ENCODE measurements around the gene C20orf141.
"Not testable (repeated sequence)": the region's sequence is repeated elsewhere in the genome, so short reads cannot be mapped to it uniquely, and the experiment has no call there.

Gene C20orf141

DNA sequence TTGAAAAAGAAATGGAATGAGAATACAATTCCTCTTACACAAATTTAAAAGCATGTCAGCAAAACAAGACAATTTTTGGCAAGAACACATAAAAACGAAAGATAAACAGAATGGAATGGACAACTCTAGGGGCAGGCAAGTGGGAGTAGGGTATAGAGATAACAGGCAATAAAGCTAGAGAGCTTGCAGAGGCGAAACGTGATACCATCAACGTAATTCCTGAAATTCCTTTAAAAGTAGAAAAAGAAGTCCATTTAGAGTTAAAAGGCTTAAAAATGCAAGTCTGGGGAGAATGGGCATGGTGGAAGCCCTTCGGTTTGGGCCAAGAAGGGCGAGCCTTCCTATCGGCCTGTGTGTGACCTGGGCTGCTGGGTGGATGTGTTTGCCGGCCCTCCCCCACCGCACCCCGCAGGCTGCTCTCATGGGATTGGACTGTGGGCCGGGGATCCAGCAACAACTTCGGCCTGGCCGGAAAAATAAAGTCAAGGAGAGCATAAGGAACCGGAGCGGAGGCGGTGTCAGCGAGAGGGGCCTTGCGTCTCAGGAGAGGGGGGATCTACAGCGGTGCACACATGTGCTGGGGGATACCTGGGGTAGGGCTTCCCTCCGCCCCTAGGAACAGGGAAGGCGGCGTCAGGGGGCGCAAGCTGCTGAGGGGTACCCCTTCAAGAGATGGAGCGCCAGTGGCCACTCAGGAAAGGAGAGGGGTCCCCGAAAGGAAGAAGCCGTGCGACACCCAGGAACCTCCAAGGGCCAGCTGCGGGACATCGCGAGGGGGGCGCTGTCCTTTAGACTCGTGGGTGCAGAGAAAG is 5.5 kb downstream of the C20orf141 start:
- in situ Hi-C loops (cut with MboI; ENCODE audit: low sequenced_read_pairs), result no loop called here

DNA sequence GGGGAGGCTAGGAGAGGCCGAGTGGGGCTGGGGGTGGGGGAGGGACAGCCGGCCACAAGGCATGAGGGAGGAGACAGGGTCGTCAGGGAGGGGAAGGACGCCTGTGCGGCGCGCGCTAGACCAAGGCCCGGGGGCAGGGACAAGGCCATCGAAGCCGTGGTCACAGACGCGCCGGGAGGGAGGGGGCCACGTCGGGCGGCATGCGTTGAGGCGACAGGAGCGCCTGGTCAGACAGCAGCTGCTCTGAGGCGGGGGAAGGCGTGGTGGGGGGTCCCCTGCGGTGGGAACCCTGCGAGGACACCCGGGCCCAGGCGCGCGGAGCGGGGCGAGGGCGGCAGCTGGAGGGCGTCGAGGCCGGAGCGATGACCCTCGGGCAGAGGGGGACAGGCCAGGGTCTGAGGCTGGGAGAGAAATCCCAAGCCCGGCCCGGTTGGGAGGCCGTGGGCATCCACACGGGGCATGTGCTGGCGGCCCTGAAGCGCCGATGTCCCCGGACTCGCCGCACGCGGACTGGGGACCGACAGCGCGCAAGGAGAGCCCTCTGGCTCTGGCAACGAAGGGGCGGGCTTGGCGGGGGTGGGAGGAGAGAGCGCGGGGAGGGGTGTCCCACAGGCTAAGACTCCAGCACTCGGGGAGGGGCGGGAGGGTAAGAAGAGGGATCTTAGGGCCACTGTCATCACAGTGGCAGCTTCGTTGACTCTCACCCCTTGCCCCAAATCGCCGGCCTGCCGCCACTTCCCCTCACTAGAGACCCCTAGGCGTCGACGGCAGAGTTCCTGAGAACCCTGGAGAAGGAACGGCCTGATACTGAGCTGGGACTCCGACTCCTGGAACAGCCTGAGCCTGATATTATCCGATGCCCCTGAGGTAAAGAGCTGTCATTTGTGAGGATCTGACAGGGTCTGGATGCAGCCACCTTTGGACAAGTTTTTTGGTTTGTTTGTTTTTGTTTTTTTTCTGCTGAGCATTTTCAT is 6.4 kb downstream of the C20orf141 start:
- in situ Hi-C loops (cut with MboI; ENCODE audit: low sequenced_read_pairs), result no loop called here

DNA sequence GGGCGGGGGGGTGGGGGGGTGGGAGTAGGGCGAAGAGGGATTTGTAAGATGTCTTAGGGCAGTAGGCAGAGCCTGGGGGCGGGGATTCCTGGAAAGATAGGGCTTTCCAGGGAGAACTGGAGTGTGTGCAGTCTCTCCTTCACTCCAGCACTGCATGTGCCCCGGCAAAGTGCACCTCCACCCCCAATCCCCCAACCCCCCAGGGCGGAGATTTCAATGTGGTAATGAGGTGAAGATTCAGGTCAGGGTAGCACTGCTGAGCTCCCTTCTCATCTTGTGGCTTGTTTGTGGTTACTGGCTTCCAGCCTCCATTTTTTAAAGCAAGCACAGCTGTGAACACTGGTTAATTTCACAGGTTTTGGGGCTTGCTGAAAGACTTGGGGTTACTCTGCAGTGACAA is 7.3 kb downstream of the C20orf141 start:
- in situ Hi-C loops (cut with MboI; ENCODE audit: low sequenced_read_pairs), result no loop called here

DNA sequence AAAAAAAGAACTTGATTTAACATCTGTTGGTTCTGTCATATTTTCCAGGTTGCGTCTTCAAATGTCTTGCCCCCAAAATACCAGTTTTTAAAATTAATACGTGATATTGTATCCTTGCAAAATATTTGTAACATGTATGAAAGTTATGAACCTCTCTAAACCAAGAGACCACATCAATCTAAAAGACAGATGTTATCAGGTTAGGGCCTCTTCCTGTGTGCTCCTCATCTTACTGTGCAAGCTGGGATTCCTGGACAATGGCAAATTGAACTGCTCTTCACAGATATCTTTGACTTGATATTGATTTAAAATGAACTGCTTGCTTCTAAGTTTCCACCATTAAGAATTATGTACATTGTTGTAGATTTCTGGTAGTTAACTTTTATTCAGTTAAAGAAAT is 11.0 kb downstream of the C20orf141 start:
- in situ Hi-C loops (cut with MboI; ENCODE audit: low sequenced_read_pairs), result no loop called here

DNA sequence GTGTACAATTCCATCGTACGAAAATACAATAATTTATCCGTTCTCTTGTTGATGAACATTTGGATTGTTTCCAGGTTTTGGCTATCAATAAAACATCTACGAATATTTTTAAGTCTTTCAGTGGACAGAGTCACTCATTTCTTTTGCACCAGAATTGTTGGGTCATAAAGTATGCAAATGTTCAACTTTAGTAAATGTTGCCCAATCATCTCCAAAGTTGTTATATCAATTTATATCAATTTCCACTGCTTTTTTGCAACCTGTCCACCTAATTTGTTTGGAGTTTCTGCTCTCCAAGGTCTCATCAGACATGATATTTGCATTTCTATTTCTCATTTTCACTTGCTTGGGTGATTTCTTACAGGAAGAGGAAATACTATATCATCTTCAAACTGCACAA is 11.9 kb downstream of the C20orf141 start:
- in situ Hi-C loops (cut with MboI; ENCODE audit: low sequenced_read_pairs), result no loop called here

DNA sequence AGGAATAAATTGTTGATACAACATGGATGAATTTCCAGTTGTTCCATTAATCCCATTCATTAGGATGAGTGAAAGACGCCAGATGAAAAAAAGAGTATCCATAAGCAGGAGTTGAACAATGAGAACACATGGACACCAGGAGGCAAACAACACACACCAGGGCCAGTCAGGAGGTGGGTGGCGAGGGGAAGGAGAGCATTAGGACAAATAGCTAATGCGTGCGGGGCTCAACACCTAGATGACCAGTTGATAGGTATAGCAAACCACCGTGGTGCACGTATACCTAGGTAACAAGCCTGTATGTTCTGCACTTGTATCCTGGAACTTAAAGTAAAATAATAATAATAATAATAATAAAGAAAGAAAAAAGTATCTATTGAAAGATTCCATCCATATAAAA is 14.6 kb downstream of the C20orf141 start:
- in situ Hi-C loops (cut with MboI; ENCODE audit: low sequenced_read_pairs), result no loop called here

DNA sequence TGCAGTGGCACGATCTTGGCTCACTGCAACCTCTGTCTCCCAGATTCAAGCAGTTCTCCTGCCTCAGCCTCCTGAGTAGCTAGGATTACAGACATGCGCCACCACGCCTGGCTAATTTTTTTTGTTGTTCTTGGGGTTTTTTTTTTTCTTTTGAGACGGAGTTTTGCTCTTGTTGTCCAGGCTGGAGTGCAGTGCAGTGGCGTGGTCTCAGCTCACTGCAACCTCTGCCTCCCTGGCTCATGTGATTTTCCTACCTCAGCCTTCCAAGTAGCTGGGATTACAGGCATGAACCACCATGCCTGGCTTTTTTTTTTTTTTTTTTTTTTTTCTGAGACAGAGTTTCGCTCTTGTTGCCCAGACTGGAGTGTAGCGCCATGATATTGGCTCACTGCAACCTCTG is 16.4 kb downstream of the C20orf141 start:
- in situ Hi-C loops (cut with MboI; ENCODE audit: low sequenced_read_pairs), result not testable (repeated sequence)

DNA sequence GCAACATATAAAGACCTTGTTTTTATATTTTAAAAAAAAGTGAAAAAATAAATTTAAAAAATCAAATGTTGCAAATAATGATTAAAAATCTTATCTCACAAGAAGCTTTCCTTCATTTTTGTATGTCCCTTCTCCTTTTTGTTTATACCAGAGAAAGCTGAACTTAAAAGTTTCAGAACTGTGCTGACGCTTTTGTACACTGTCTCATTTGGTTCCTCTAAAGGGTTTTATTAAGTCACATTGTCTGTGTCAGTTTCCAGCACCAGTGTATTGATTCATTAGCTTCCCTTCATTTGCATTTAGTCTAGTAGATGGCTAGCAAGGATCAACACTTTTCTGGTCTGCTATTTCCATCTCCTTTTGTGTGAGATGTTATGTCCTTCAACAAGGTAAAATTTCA is 19.0 kb downstream of the C20orf141 start:
- in situ Hi-C loops (cut with MboI; ENCODE audit: low sequenced_read_pairs), result no loop called here

DNA sequence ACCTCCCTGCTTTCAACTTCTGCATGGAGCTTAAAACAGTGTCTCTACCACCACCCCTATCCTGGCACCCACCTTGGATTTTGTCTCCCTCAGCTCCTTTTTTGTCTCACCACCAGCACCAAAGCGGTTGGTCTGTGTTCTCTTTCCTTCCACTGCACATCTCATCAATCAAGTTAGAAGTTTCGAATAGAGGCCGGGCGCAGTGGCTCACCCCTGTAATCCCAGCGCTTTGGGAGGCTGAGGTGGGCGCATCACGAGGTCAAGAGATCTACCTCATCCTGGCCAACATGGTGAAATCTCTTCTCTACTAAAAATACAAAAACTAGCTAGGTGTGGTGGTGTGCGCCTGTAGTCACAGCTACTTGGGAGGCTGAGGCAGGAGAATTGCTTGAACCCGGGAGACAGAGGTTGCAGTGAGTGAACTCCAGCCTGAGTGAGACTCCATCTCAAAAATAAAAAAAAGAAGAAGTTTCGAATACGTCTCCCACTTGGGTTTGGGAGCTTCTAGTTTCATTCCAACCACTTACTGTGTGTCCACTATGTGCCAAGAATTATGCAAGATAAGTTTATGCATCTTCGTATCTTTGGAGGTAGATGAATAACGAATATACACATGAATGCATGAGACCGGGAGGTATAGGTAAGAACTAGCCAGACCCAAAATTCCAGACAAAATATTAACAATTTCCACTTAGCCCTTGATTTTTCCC is 19.8 kb downstream of the C20orf141 start:
- in situ Hi-C loops (cut with MboI; ENCODE audit: low sequenced_read_pairs), result no loop called here

DNA sequence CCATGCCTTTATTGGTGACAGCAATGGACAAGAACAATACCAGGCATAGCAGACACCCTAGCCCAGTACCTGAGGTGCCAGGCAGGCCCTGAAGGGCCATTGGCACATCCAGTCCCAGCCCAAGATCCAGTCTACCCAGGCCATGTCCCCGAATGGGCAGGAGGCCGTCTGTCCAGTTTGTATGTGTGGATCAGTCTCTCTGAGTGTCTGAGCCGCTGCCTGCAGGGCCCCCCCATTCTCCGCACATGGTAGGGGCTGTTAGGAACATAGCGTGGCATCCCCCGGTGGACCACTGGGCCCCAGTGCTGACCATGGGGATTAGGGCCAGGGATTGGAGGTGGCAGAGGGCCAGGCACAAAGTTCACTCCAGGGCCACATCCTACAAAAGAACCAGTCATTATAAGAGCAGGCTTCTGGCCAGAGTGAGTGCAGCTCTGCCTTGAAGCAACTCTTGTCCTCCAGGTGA is 20.6 kb downstream of the C20orf141 start:
- in situ Hi-C loops (cut with MboI; ENCODE audit: low sequenced_read_pairs), result no loop called here

DNA sequence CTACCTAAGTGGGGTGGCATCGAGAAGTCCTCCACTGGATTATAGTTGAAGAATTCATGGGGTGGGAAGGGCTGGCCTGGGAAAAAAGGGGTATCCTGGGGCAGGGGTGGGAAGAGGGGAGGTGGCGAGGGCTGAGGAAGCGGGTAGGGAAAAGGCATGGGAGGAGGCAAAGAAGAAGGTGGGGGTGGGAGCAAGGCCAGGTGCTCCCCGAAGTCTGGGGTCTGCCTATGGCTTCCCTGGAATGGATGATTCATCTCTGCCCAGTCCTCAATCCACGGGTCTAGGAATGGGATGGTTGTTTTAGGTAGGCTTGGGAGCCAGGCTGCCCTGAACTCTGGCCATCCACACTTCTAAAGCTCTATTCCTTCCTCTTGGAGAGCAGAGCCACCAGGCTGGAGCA is 21.2 kb downstream of the C20orf141 start:
- in situ Hi-C loops (cut with MboI; ENCODE audit: low sequenced_read_pairs), result no loop called here

DNA sequence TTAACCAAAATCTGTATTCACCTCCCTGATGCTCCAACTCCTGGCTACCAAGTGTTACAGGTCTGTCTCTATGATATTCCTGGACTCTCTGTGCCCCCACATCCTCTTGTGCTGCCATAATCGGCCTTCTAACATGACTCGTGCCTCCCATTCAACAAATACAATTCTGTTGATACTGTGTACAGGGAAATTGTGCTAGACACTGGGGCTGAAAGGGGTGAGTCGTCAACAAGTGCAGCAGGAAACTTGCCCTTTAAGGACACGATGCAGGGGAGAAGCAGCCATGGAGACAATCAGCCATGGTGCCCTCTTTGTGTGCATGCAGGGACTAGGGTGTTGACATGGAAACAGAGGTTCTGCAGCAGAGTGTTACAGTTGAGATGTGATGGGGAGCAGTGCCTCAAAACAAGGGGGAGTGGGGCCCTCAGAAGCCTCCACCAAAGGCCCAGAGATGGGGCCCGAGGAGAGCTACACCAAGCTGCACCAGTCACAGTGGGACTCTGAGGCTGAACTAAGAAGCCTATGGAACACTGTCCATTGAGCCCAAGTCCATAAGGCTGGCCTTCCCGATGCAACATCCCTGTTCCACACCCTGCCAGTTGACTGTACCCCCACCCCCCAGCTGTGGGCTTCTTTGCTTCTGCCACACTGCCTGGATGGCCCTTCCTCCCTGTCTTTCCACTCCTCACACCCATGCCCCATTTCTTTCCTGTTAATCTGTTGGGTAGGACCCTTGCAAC is 22.6 kb downstream of the C20orf141 start:
- in situ Hi-C loops (cut with MboI; ENCODE audit: low sequenced_read_pairs), result no loop called here

DNA sequence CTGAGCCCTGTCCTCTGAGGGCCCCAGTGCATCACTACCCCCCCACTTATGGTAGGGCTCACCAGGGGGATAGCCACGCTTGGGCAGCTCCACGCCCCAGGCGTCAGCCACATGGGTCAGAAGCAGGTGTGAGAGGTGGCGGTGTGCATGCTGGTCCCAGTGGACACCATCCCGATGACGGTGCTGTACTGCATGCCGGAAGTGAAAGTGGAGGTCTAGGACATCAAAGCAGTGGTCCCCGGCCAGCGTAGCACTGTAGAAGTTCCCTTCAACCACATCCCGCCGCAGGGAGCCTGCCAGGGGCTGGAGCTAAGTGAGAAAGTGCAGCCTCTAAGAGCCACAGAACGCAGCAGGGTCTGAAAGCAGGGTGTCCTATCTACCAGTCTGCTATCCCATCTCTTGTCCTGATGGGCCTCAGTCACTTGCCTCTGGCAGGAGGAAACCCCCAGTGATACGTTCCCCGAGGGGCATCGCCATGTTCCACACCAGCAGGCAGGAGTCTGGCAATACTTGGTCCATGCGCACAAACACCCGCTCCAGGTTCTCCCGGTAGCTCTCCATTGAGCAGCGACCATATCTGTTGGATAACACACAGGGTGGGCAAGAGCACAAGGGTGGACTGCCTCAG is 23.5 kb downstream of the C20orf141 start:
- in situ Hi-C loops (cut with MboI; ENCODE audit: low sequenced_read_pairs), result no loop called here

DNA sequence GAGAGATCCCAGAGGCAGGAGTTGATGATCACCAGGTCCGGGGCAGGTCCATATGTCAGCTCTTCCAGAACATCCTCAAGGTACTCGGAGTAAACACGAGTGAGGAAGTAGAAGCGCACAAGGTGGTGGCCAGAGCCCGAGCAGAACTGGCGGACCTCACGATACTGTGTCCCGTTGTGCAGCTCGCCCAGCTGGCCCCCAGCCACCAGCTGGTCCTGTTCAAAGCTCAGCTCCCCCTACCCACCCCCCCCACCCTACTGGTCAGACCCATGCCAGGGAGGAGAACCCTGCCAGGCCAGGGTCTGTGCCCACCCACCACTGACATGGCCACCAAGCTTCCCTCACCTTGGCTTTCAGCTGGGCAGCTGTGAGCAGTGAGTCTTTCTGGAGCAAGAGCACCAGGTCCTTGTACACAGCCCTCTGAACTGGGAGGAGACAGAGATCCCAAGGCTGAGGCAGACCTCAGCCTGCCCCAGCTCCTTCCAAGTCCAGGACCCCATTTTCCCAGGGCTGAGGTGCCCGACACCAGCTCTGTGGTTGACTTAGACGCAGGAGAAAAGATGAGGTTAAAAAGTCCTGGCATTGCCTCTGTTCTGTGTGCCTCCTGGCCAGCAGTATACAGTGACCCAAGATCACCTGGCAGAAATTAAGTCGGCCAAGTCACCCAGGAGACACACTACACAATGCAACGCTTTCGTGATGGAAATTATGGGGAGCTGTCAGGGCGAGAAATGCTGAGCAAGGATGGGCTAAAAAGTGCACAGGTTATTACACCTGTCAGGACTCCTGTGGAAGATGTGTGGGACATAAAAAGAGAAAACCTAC is 24.3 kb downstream of the C20orf141 start:
- in situ Hi-C loops (cut with MboI; ENCODE audit: low sequenced_read_pairs), result no loop called here

DNA sequence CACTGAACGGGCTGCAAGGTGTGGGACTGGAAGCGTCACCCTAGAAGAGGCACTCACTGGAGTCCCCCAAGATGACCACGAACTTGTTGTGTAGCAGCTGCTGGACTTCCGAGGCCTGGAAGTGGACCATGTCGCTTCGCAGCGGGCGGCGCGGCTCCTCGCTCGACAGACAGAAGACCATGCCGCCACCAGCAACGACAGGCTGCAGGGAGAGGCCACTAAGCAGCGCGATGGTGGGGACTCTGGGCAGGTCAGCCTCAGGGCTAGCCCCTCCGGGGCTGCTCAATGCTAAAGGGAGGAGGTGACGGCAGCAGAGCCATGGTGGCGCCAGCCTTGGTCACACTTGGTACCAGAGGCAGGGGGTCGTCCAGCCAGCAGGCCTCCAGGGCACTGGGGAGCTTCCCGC is 24.9 kb downstream of the C20orf141 start:
- in situ Hi-C loops (cut with MboI; ENCODE audit: low sequenced_read_pairs), result no loop called here

DNA sequence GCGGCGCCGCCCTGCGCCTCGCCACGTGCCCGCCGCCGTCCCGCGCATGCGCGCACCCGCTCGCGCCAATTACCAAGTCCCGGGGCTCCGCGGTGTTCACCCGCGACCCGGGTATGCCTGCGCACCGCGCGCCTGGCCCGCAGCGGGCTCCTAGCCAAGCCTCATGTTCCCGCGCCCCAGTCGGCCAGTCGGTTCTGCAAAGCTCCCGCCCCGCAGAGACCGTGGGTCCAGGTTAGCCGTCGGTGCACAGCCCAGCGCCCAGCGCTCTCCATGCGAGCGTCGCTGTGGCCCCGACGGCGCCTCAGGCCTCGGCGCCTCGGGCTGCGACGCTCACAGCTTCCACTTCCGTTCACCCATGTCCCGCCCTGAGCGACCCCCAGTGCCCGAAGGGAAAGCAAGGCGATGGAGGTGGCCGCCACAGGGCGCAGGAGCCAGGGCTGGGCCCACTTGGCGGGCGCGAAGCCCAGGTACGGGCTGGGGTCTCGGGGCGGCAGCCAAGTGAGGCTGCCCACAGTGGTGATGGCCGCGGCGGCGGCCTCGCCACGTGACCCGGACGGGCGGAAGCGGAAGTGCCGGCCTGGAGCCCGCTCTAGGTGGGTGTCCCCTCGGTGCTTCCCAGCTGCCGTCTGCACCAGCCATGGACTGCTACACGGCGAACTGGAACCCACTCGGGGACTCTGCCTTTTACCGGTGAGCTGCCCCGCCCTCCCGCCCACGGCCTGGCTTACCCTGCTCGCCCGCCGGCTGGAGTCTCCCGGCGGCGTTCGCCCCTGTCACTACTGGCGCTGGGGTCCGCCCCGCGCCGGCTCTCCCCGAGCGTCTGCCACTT is 25.6 kb downstream of the C20orf141 start, which contains the start of the genes PCED1A and VPS16:
Gene PCED1A (minus strand): TSS at position 518 of the 829 bp plus-strand sequence. CDS start 743 bp downstream, outside the sequence.
Gene VPS16 (plus strand): TSS at position 608 of the 829 bp plus-strand sequence. CDS start 30 bp downstream, at position 638.
- in situ Hi-C loops (cut with MboI; ENCODE audit: low sequenced_read_pairs), result no loop called here

DNA sequence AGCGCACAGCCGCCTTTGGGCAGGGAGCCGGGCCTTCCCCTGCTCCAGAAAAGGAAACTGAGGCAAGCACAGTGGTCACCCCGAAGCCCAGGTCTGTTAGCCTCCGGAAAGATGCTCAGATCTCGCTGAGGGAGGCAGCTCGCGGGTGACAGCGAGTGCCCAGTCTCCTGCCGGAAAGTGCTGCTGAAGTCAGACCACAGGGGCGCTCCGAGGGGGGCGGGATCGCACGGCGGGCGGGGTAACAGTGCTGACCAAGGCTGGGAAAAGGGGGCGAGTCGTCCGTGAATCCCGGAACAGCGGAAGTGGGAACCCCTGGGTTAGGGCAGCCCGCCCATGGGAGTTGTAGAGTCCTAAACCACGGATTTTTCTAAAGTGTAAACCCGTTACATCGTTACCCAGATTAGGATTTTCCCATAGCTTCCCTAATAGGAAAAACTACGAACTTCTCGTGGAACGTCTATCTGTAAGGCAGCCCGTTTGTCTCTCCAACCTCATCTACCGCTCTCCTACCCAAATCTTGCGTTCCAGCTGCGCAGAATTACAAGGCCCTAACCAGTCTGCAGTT is 26.3 kb downstream of the C20orf141 start:
- in situ Hi-C loops (cut with MboI; ENCODE audit: low sequenced_read_pairs), result no loop called here

DNA sequence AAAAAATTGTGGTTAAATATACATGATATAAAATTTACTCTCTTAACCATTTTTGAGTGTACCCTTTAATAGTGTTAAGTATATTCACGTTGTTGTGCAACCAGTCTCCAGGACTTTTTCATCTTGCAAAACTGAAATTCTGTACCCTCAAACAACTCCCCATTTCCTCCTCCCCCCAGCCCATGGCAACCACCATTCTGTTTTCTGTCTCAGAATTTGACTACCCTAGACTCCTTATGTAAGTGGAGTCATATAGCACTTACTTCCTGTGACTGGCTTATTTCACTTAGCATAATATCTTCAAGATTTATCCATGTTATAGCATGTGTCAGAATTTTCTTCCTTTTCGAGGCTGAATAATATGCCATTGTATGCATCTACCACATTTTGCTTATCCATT is 30.8 kb downstream of the C20orf141 start:
- in situ Hi-C loops (cut with MboI; ENCODE audit: low sequenced_read_pairs), result no loop called here
